GM12892 (cell line): ENCODE results near the gene PCK1.

Experiments
- POLR2A ChIP-seq: IDR thresholded peaks from 2 replicates; pipeline ENCODE4 v1.6.1; 2011; ENCODE audit warnings: low read depth, low read length, control low read depth
- POLR2AphosphoS5 ChIP-seq: IDR thresholded peaks from 2 replicates; pipeline ENCODE4 v1.6.1; 2011; ENCODE audit warnings: low read depth, low read length, control low read depth
- TAF1 ChIP-seq: IDR thresholded peaks from 2 replicates; pipeline ENCODE4 v1.6.1; 2011; ENCODE audit warnings: low read depth, mild to moderate bottlenecking, control low read depth, low read length, borderline replicate concordance

- TF ChIP-seq POLR2A = no peak
- no peak for TF ChIP-seq POLR2AphosphoS5
- no peak for TF ChIP-seq TAF1
Measured at GRCh38 chr20:57587989-57588377, 27.1 kb downstream of the PCK1 start.
